DOHH2 (cell line): ENCODE data around the gene SIPA1L2.

ENCODE experiments used
- H3F3A ChIP-seq: fragments of 200-600 bp; sonication (generic), shearing (Covaris generic); 2 replicates; pipeline ENCODE4 v1.6.0; 2016; ENCODE audit warnings: antibody characterized with exemption, mild to moderate bottlenecking; ENCODE audit not compliant: control insufficient read depth, insufficient read depth
- H3K27ac ChIP-seq: fragments of 200-600 bp; sonication (generic); 2 replicates; pipeline ENCODE4 v1.5.1; 2014; ENCODE audit warnings: low read depth, mild to moderate bottlenecking, low read length, moderate library complexity
- H3K27me3 ChIP-seq: fragments of 200-600 bp; sonication (generic); 2 replicates; pipeline ENCODE4 v1.6.1; 2014; ENCODE audit warnings: mild to moderate bottlenecking, low read length, mixed read lengths; ENCODE audit not compliant: control insufficient read depth
- H3K36me3 ChIP-seq: fragments of 200-600 bp; sonication (generic); 2 replicates; pipeline ENCODE4 v1.6.1; 2014; ENCODE audit warnings: mild to moderate bottlenecking, low read length, moderate library complexity, mixed read lengths; ENCODE audit not compliant: control insufficient read depth
- H3K4me1 ChIP-seq: fragments of 200-600 bp; sonication (generic); 2 replicates; pipeline ENCODE4 v1.6.1; 2014; ENCODE audit warnings: mild to moderate bottlenecking, low read length, mixed read lengths; ENCODE audit not compliant: control insufficient read depth
- H3K4me2 ChIP-seq: fragments of 200-600 bp; sonication (generic); 2 replicates; pipeline ENCODE4 v1.6.0; 2014; ENCODE audit warnings: mild to moderate bottlenecking, low read length, moderate library complexity
- H3K4me3 ChIP-seq: fragments of 200-600 bp; sonication (generic); 2 replicates; pipeline ENCODE4 v1.5.1; 2014; ENCODE audit warnings: mild to moderate bottlenecking, low read length, mixed read lengths
- H3K79me2 ChIP-seq: fragments of 200-600 bp; sonication (generic); 2 replicates; pipeline ENCODE4 v1.6.1; 2014; ENCODE audit warnings: mild to moderate bottlenecking, low read length, mixed read lengths; ENCODE audit not compliant: control insufficient read depth
- H3K9me2 ChIP-seq: fragments of 200-600 bp; sonication (generic); replicated peaks from 2 replicates; pipeline ENCODE4 v1.6.1; 2014; ENCODE audit warnings: mild to moderate bottlenecking, low read length, mixed read lengths; ENCODE audit not compliant: control insufficient read depth
- H3K9me3 ChIP-seq: fragments of 200-600 bp; sonication (generic); 2 replicates; pipeline ENCODE4 v1.6.1; 2014; ENCODE audit warnings: antibody characterized with exemption, low read length, mixed read lengths; ENCODE audit not compliant: control insufficient read depth, insufficient read depth
- H4K20me1 ChIP-seq: fragments of 200-600 bp; sonication (generic); 2 replicates; pipeline ENCODE4 v1.6.0; 2014; ENCODE audit warnings: low read depth, mild to moderate bottlenecking, antibody characterized with exemption, low read length, moderate library complexity; ENCODE audit not compliant: control insufficient read depth, insufficient read depth
- EZH2phosphoT487 ChIP-seq: fragments of 200-600 bp; sonication (generic); IDR thresholded peaks from 2 replicates; pipeline ENCODE4 v1.6.1; 2017; ENCODE audit warnings: borderline replicate concordance, mild to moderate bottlenecking, antibody characterized with exemption, low read length, moderate library complexity, mixed read lengths
- TF ChIP-seq, protein P1 (sequence below): fragments of 200-600 bp; sonication (generic); IDR thresholded peaks from one replicate; pipeline ENCODE4 v1.5.1; 2014; ENCODE audit warnings: antibody characterized with exemption, mild to moderate bottlenecking, low read depth, low read length; ENCODE audit not compliant: poor library complexity, severe bottlenecking

The SIPA1L2 gene

DNA sequence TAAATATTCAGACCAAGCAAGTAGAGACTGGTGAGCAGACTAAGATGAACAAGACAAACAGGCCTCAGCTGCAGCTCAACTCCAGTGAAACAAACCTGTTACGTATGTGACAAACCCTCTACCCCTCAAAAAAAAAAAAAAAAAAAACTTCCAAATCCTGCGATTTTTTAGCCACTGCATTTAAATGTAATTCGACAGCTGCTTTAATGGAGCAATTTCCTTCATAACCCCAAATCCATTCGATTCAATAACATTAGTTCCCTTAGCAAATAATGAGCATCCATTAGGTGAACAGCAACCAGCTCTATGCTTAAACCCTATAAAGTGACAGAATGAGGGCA lies 31.1 kb downstream of the SIPA1L2 start:
- H3K36me3 ChIP-seq, result no peaks in the 10 kb centered on the region
- TF ChIP-seq, protein P1, sequence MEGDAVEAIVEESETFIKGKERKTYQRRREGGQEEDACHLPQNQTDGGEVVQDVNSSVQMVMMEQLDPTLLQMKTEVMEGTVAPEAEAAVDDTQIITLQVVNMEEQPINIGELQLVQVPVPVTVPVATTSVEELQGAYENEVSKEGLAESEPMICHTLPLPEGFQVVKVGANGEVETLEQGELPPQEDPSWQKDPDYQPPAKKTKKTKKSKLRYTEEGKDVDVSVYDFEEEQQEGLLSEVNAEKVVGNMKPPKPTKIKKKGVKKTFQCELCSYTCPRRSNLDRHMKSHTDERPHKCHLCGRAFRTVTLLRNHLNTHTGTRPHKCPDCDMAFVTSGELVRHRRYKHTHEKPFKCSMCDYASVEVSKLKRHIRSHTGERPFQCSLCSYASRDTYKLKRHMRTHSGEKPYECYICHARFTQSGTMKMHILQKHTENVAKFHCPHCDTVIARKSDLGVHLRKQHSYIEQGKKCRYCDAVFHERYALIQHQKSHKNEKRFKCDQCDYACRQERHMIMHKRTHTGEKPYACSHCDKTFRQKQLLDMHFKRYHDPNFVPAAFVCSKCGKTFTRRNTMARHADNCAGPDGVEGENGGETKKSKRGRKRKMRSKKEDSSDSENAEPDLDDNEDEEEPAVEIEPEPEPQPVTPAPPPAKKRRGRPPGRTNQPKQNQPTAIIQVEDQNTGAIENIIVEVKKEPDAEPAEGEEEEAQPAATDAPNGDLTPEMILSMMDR, result no peak
- TF ChIP-seq EZH2phosphoT487, result no peak
- H4K20me1 ChIP-seq, result no peaks in the 10 kb centered on the region
- H3K9me3 ChIP-seq, result no peaks in the 10 kb centered on the region
- H3K27me3 ChIP-seq, result no peaks in the 10 kb centered on the region
- H3K4me3 ChIP-seq, result no peak overlapping the region
- no peak overlapping the region for H3K27ac ChIP-seq
- H3K4me1 ChIP-seq, result no peaks in the 10 kb centered on the region
- H3K4me2 ChIP-seq, result no peak overlapping the region
- no peaks in the 10 kb centered on the region for H3K9me2 ChIP-seq
- H3F3A ChIP-seq, result no peaks in the 10 kb centered on the region
- no peaks in the 10 kb centered on the region for H3K79me2 ChIP-seq

DNA sequence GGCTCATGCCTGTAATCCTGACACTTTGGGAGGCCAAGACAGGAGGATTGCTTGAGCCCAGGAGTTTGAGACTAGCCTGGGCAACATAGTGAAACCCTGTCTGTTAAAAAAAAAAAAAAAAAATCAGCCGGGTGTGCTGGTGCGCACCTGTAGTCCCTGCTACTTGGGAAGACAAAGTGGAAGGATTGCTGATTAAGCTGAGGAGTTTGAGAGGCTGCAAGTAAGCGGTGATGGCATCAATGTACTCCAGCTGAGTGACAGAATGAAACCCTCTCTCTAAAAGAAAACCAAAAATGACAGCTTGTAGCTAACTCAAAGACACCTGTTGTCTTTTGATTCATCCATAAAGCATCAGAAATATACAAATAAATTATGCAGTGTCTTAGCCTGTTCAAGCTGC lies 31.8 kb downstream of the SIPA1L2 start:
- Histone ChIP-seq H4K20me1 (no peaks in the 10 kb centered on the region), H3K27ac (no peak overlapping the region), H3K9me2 (no peaks in the 10 kb centered on the region), H3K9me3 (no peaks in the 10 kb centered on the region), H3K27me3 (no peaks in the 10 kb centered on the region), H3K36me3 (no peaks in the 10 kb centered on the region), H3K4me3 (no peak overlapping the region), H3K4me1 (no peaks in the 10 kb centered on the region), H3F3A (no peaks in the 10 kb centered on the region), H3K4me2 (no peak overlapping the region), H3K79me2 (no peaks in the 10 kb centered on the region)
- no peak for TF ChIP-seq EZH2phosphoT487
- TF ChIP-seq, protein P1, result no peak

DNA sequence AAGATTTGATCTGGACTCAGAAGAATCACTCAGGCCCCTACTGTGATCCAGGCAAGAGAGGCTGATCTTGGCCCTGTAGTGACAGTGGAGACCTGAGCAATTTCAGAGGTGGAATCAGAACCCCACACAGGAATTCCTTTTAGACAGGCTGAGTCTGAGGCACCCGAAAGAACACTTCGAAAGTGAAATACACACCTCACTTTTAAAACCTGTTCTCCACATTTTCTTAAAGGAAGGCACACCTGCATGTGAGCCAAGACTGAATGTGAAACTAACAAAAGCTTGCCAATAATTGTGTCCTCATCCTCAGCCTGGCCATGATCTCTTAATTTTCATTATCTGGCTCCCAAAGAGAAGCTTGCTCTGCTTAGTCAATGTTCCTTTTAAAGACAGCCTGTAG lies 32.2 kb downstream of the SIPA1L2 start:
- Histone ChIP-seq H3K27me3 (no peaks in the 10 kb centered on the region), H3K4me3 (no peak overlapping the region), H3K4me2 (no peak overlapping the region), H3K36me3 (no peaks in the 10 kb centered on the region), H3K27ac (no peak overlapping the region), H3K79me2 (no peaks in the 10 kb centered on the region), H3K9me2 (no peaks in the 10 kb centered on the region), H3F3A (no peaks in the 10 kb centered on the region), H3K9me3 (no peaks in the 10 kb centered on the region), H3K4me1 (no peaks in the 10 kb centered on the region), H4K20me1 (no peaks in the 10 kb centered on the region)
- no peak for TF ChIP-seq EZH2phosphoT487
- TF ChIP-seq, protein P1, result no peak
